Measurements from ENCODE around the gene SVIL.
"Not testable (repeated sequence)": the region's sequence is repeated elsewhere in the genome, so short reads cannot be mapped to it uniquely, and the experiment has no call there.

Gene SVIL

GRCh38 chr10:29451946-29452345 is 182.8 kb downstream of the SVIL start:
- Histone ChIP-seq H3K4me2 (ENCODE audit: low read length) (no peak overlapping the region), H2AFZ (ENCODE audit: low read length) (no peak overlapping the region), H3K27me3 (ENCODE audit: insufficient read depth, low read length) (no peaks in the 10 kb centered on the region), H3K4me3 (ENCODE audit: low read depth, low read length, poor library complexity, severe bottlenecking) (no peak overlapping the region), H3K79me2 (ENCODE audit: insufficient read depth, low read length) (no peaks in the 10 kb centered on the region), H3K36me3 (ENCODE audit: insufficient read depth, low read length) (no peaks in the 10 kb centered on the region), H3K4me1 (ENCODE audit: insufficient read depth, low read length, severe bottlenecking) (no peaks in the 10 kb centered on the region), H4K20me1 (ENCODE audit: insufficient read depth, low read length) (no peaks in the 10 kb centered on the region), H3K27ac (ENCODE audit: low read depth, low read length, poor library complexity, severe bottlenecking) (no peak overlapping the region), H3K9me3 (ENCODE audit: low read length) (no peaks in the 10 kb centered on the region), H3K9ac (ENCODE audit: low read length) (no peak overlapping the region), H3K9me2 (ENCODE audit: low read depth, low read length) (no peaks in the 10 kb centered on the region), H3F3A (ENCODE audit: insufficient read depth, low read length) (no peaks in the 10 kb centered on the region)
- TF ChIP-seq EZH2 (IDR thresholded peaks at IDR 0.05; ENCODE audit: borderline replicate concordance, low read length), result no peak
- no peak for TF ChIP-seq CTCF (IDR thresholded peaks at IDR 0.05; ENCODE audit: low read length)

GRCh38 chr10:29450405-29450804 is 184.4 kb downstream of the SVIL start:
- TF ChIP-seq EZH2 (IDR thresholded peaks at IDR 0.05; ENCODE audit: borderline replicate concordance, low read length) (no peak), CTCF (IDR thresholded peaks at IDR 0.05; ENCODE audit: low read length) (no peak)
- no peaks in the 10 kb centered on the region for H3K36me3 ChIP-seq (ENCODE audit: insufficient read depth, low read length)

GRCh38 chr10:29448756-29449592 is 185.8 kb downstream of the SVIL start:
- not testable (repeated sequence) for H3K27ac ChIP-seq (ENCODE audit: low read depth, low read length, poor library complexity, severe bottlenecking); H3K27me3 ChIP-seq (ENCODE audit: insufficient read depth, low read length); H3K9ac ChIP-seq (ENCODE audit: low read length); H2AFZ ChIP-seq (ENCODE audit: low read length); H3K4me1 ChIP-seq (ENCODE audit: insufficient read depth, low read length, severe bottlenecking); H3K79me2 ChIP-seq (ENCODE audit: insufficient read depth, low read length); H3F3A ChIP-seq (ENCODE audit: insufficient read depth, low read length); H3K4me2 ChIP-seq (ENCODE audit: low read length); H3K9me2 ChIP-seq (ENCODE audit: low read depth, low read length); H3K36me3 ChIP-seq (ENCODE audit: insufficient read depth, low read length); H3K9me3 ChIP-seq (ENCODE audit: low read length); H3K4me3 ChIP-seq (ENCODE audit: low read depth, low read length, poor library complexity, severe bottlenecking); H4K20me1 ChIP-seq (ENCODE audit: insufficient read depth, low read length)
- peak; percentile 55 for TF ChIP-seq CTCF (IDR thresholded peaks at IDR 0.05; ENCODE audit: low read length)

More at GRCh38 chr10:29450405-29450804, 184.4 kb downstream of the SVIL start:
- no peak overlapping the region for H3K27ac ChIP-seq (ENCODE audit: low read depth, low read length, poor library complexity, severe bottlenecking)
- H3K9me2 ChIP-seq (ENCODE audit: low read depth, low read length), result no peaks in the 10 kb centered on the region
- no peaks in the 10 kb centered on the region for H3K9me3 ChIP-seq (ENCODE audit: low read length)
- H3K79me2 ChIP-seq (ENCODE audit: insufficient read depth, low read length), result no peaks in the 10 kb centered on the region
- no peak overlapping the region for H3K4me3 ChIP-seq (ENCODE audit: low read depth, low read length, poor library complexity, severe bottlenecking)
- H2AFZ ChIP-seq (ENCODE audit: low read length), result no peak overlapping the region
- no peaks in the 10 kb centered on the region for H3K4me1 ChIP-seq (ENCODE audit: insufficient read depth, low read length, severe bottlenecking)
- H3F3A ChIP-seq (ENCODE audit: insufficient read depth, low read length), result no peaks in the 10 kb centered on the region
- H3K27me3 ChIP-seq (ENCODE audit: insufficient read depth, low read length), result no peaks in the 10 kb centered on the region
- no peak overlapping the region for H3K9ac ChIP-seq (ENCODE audit: low read length)
- no peak overlapping the region for H3K4me2 ChIP-seq (ENCODE audit: low read length)
- H4K20me1 ChIP-seq (ENCODE audit: insufficient read depth, low read length), result no peaks in the 10 kb centered on the region

All from OCI-LY1 (cell line).